Stimulated activated effector memory CD8-positive, alpha-beta T cell treated with anti-CD3 and anti-CD28 coated beads, Interleukin-12 subunit alpha, Interleukin-12 subunit beta, amount 100 ng/mL, for 72 hours (primary cell): Measurements from ENCODE around the gene DCT.
A peak's percentile ranks its signal among the peaks of the same experiment; 100 is the strongest.

ENCODE experiments used
- ATAC-seq: fragments of 150-1000 bp; cut with Tn5 transposase; 2 replicates; pipeline ENCODE4 v1.10.0; 2021
- DNase-seq, 2 donors: peaks; one replicate each; pipeline ENCODE4 v3.0.0; 2021 to 2022; ENCODE audit warnings: low spot score in 2 of 2
- H3K27ac Mint-ChIP-seq: one replicate; pipeline ENCODE4 v1.8.0; 2022; ENCODE audit warnings: mild to moderate bottlenecking, mixed read lengths
- H3K36me3 Mint-ChIP-seq: one replicate; pipeline ENCODE4 v1.8.0; 2022; ENCODE audit warnings: mild to moderate bottlenecking, mixed read lengths
- H3K4me1 Mint-ChIP-seq: one replicate; pipeline ENCODE4 v1.8.0; 2022; ENCODE audit warnings: mixed read lengths
- H3K4me3 Mint-ChIP-seq: one replicate; pipeline ENCODE4 v1.8.0; 2022; ENCODE audit warnings: mild to moderate bottlenecking, mixed read lengths
- H3K9me3 Mint-ChIP-seq: one replicate; pipeline ENCODE4 v1.8.0; 2022; ENCODE audit warnings: mixed read lengths

Gene DCT

DNA sequence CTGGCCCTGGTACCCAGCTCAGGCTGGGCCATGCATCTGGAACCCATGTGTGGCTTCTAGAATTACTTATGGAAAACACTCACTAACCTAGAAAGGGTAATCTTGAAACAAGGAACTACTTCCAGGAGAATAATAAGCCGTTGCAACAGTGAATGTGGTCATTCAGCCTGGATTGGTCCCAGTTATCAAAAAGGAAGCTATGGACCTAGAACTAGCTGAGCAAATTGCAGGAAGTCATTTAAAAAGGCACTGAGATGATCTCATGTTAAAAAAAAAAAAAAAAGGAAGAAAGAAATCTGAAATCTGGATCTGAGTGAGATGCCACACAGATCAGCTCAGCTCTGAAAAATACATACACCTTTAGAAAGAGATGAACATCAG is 59.6 kb downstream of the DCT start:
- Mint-ChIP-seq H3K4me3 (no peak overlapping the region), H3K4me1 (peaks cover 23% of the 10 kb centered on the region), H3K9me3 (peaks cover 7% of the 10 kb centered on the region)

GRCh38 chr13:94419304-94419924 is 60.1 kb downstream of the DCT start:
- peak overlapping the region; percentile 60 for H3K27ac Mint-ChIP-seq

More for the DNA sequence above, 59.6 kb downstream of the DCT start:
- ATAC-seq: peak; percentile 0
- Mint-ChIP-seq H3K27ac (peak overlapping the region; percentile 60), H3K36me3 (peaks cover 6% of the 10 kb centered on the region)
- DNase-seq: no peak

DNA sequence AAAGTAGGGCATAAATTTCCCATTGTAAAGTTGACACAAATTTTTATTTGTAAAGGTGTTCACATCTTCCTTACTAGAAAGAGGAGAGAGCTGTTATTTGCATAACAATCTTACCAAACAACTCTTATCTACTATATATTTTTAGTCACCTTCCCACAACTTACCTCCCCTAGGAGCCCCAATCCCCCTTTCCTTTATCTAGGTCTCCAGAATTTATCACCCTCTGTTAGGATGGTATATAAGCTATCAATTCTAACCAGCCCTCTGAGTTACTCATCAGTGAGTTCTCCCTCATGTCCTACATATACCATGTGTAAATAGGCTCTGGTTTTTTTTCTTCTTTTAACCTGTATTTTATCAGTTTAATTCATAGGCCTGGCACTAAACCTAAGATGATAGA is 62.2 kb downstream of the DCT start:
- Mint-ChIP-seq H3K4me1 (peaks cover 23% of the 10 kb centered on the region), H3K9me3 (peaks cover 7% of the 10 kb centered on the region), H3K36me3 (peaks cover 6% of the 10 kb centered on the region), H3K27ac (no peak overlapping the region), H3K4me3 (no peak overlapping the region)
- ATAC-seq (no peak), DNase-seq (no peak)

More at GRCh38 chr13:94419304-94419924, 60.1 kb downstream of the DCT start:
- H3K4me3 Mint-ChIP-seq: peak overlapping the region; percentile 29
- H3K36me3 Mint-ChIP-seq: peaks cover 6% of the 10 kb centered on the region
- H3K4me1 Mint-ChIP-seq: peaks cover 23% of the 10 kb centered on the region
- H3K9me3 Mint-ChIP-seq: peaks cover 7% of the 10 kb centered on the region
- DNase-seq (peak in 1 of 2 donors; percentile 4), ATAC-seq (peak; percentile 98)

DNA sequence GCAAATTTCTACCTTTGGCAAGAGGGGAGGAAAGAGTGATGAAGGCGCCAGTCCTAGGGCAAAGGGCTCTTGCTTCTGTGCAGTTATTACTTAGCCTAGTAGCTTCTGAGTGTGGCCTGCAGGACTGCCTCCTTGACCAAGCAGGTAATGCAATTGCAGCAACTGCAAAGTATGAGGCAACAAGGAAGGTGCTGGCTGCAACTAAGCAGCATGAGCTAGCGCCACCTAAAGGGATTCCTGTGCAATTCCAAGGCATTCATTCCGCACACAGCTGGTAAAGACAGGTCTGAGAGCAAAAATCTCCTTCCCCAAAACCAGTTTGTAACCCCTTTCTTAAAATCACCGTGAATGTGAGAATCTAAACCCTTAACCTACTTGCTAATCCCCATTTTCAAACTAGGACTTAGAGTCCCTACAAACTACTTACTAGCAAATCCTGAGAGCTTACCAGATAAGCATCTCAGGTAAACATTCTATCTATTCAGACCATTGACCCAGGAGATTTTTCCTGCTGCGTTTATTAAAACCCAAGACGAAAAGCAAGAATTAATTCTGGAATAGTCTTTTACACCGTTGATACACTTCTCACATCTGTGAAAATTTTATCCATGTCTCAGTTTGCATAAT is 62.9 kb downstream of the DCT start:
- Mint-ChIP-seq H3K4me3 (no peak overlapping the region), H3K4me1 (peaks cover 27% of the 10 kb centered on the region), H3K9me3 (peaks cover 7% of the 10 kb centered on the region), H3K27ac (no peak overlapping the region), H3K36me3 (peaks cover 6% of the 10 kb centered on the region)
- DNase-seq (no peak), ATAC-seq (no peak)

DNA sequence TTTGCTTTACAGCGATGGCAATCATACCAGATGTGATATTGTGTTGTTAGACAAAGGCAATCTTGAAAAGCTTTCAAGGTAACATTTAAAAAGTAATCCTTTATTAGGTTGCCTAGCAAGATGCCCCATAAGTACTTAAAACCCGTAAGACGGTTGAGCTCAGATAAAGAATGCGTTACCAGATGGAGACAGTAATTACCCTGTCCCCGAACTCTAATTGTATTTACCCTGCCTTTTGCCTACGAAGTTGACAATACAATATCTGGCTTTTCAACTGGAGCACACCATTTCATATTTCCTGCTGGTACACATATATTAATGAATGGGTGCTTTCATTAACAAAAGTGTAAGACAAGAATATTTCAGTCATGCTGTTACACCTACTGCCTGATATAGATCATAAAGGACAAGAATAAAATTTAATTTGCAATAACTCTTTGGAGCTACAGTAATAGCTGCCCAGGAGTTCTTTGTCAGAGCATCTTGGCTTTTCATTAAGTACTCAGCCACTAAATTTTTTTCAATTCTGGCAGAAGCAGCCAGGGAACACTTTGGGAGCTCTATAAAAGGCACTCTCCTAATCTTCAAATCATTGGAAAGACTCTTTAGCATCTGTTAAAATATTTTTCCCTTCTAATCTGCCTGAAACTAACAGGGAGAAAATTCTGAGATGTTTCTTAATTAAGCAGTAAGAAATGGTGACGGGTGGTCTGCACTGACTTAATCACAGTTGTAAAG is 63.8 kb downstream of the DCT start:
- Mint-ChIP-seq H3K36me3 (peaks cover 6% of the 10 kb centered on the region), H3K4me1 (peaks cover 29% of the 10 kb centered on the region), H3K4me3 (no peak overlapping the region), H3K27ac (no peak overlapping the region), H3K9me3 (peaks cover 7% of the 10 kb centered on the region)
- ATAC-seq: no peak
- no peak for DNase-seq

GRCh38 chr13:94414708-94415107 is 64.8 kb downstream of the DCT start:
- Mint-ChIP-seq H3K36me3 (peaks cover 6% of the 10 kb centered on the region), H3K4me1 (peaks cover 21% of the 10 kb centered on the region), H3K27ac (no peak overlapping the region), H3K9me3 (peaks cover 4% of the 10 kb centered on the region), H3K4me3 (no peak overlapping the region)
- ATAC-seq: no peak
- DNase-seq: no peak

- ATAC-seq: no peak
- Mint-ChIP-seq H3K4me1 (peaks cover 16% of the 10 kb centered on the region), H3K36me3 (peaks cover 2% of the 10 kb centered on the region)
These were observed 65.3 kb downstream of the DCT start for GRCh38 chr13:94414141-94414540.

DNA sequence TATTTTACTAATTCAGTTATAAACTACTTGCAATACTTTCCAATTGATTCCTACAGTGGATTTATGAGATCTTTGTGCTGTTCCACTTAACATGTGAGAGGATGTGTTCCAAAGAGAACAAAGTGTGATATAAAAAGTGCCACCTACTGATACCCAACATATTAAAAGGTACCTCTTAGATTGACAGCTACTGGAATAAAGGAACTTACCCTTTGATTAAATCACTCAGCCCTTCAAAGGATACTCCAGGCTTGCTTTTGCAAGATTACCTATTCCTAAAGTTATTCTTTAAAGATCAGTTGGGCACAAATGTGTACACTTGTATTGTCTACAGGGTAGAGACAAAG is 65.9 kb downstream of the DCT start:
- H3K9me3 Mint-ChIP-seq: peaks cover 4% of the 10 kb centered on the region
- H3K4me3 Mint-ChIP-seq: no peak overlapping the region
- no peak for ATAC-seq
- peaks cover 10% of the 10 kb centered on the region for H3K4me1 Mint-ChIP-seq
- no peak for DNase-seq
- H3K36me3 Mint-ChIP-seq: no peaks in the 10 kb centered on the region
- no peak overlapping the region for H3K27ac Mint-ChIP-seq

More at GRCh38 chr13:94414141-94414540, 65.3 kb downstream of the DCT start:
- Mint-ChIP-seq H3K4me3 (no peak overlapping the region), H3K9me3 (peaks cover 4% of the 10 kb centered on the region), H3K27ac (no peak overlapping the region)
- no peak for DNase-seq

- Mint-ChIP-seq H3K4me1 (peaks cover 6% of the 10 kb centered on the region), H3K36me3 (no peaks in the 10 kb centered on the region), H3K4me3 (no peak overlapping the region), H3K9me3 (peaks cover 4% of the 10 kb centered on the region), H3K27ac (no peak overlapping the region)
- DNase-seq: no peak
- ATAC-seq: no peak
These were observed 66.4 kb downstream of the DCT start for GRCh38 chr13:94412870-94413597.

DNA sequence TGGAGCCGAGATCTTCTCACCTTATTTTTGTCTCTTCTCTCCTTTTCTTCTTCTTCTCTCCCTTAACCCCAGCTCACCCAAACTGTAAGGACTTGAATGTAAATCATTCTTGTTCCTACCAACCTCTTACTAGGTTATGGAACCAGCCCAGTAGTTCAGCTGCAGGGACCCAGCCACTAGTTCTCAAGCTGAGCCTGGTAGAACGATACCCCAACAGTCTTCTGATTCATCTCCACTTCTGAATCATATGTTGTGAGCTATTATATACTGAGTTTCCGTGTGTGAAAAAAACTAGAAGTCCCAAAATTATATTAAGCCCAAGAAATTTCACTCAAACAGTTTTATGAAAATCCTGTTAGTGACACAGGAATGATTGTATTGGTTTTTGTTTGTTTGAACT is 67.7 kb downstream of the DCT start:
- ATAC-seq (peak; percentile 71), DNase-seq (no peak)
- no peaks in the 10 kb centered on the region for H3K9me3 Mint-ChIP-seq
- H3K36me3 Mint-ChIP-seq: no peaks in the 10 kb centered on the region
- peaks cover 6% of the 10 kb centered on the region for H3K4me1 Mint-ChIP-seq
- no peak overlapping the region for H3K4me3 Mint-ChIP-seq
- H3K27ac Mint-ChIP-seq: no peak overlapping the region

- DNase-seq: no peak
- ATAC-seq: no peak
- H3K27ac Mint-ChIP-seq: no peak overlapping the region
- no peaks in the 10 kb centered on the region for H3K36me3 Mint-ChIP-seq
- H3K4me3 Mint-ChIP-seq: no peak overlapping the region
- peaks cover 6% of the 10 kb centered on the region for H3K4me1 Mint-ChIP-seq
- H3K9me3 Mint-ChIP-seq: no peaks in the 10 kb centered on the region
These were observed 71.0 kb downstream of the DCT start for GRCh38 chr13:94408314-94409036.

GRCh38 chr13:94400874-94401273 is 78.6 kb downstream of the DCT start:
- Mint-ChIP-seq H3K9me3 (no peaks in the 10 kb centered on the region), H3K4me3 (no peak overlapping the region), H3K4me1 (no peaks in the 10 kb centered on the region), H3K36me3 (no peaks in the 10 kb centered on the region), H3K27ac (no peak overlapping the region)
- ATAC-seq (no peak), DNase-seq (no peak)

DNA sequence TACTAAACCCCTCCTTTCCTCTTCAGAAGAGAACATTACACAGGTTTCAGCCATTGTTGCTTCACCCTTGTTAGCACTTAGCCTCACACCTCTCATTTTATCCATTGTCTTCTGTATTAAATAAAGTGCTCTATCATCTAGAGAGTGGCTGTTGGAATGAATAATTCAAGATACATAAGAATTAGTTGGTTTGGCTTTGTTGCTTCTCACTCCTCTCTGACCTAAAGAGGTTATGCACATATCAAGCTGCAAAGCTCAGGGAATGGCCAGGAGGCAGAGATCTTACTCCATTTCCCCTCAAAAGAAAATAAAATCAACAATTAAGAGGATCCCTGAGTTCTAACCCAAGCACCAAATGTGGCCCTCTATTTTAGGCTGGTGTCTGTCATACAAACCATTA is 79.7 kb downstream of the DCT start:
- Mint-ChIP-seq H3K4me3 (no peak overlapping the region), H3K36me3 (no peaks in the 10 kb centered on the region), H3K4me1 (no peaks in the 10 kb centered on the region), H3K27ac (no peak overlapping the region), H3K9me3 (no peaks in the 10 kb centered on the region)
- DNase-seq: no peak
- no peak for ATAC-seq

DNA sequence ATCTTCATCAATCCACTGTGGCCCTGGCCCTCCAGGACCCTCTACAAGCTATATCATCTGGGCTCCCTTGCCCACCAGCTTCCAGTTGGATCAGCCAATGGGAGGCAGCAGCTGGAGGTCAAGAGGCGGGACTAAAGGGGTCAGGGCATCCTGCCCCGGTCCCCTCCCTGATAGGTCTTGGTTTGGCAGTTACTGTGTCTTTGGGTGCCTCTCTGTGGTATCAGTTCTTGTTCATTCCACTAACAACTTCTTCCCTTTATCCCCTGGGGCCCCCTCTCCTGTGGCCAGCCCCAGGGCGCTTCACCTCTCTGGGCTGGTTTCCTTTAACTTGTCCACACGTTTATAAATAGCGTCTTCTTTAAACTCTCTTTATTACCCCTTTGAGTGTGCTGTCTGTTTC is 83.6 kb downstream of the DCT start:
- Mint-ChIP-seq H3K4me3 (no peak overlapping the region), H3K4me1 (no peaks in the 10 kb centered on the region), H3K27ac (no peak overlapping the region), H3K9me3 (no peaks in the 10 kb centered on the region), H3K36me3 (no peaks in the 10 kb centered on the region)
- ATAC-seq: no peak
- no peak for DNase-seq

GRCh38 chr13:94394723-94395122 is 84.8 kb downstream of the DCT start:
- no peak for ATAC-seq
- Mint-ChIP-seq H3K9me3 (no peaks in the 10 kb centered on the region), H3K4me1 (no peaks in the 10 kb centered on the region), H3K4me3 (no peak overlapping the region), H3K27ac (no peak overlapping the region), H3K36me3 (no peaks in the 10 kb centered on the region)
- no peak for DNase-seq
